Lower leg skin (tissue), 3 donors: ENCODE results near the gene ERFL.

Source experiments
- CTCF ChIP-seq, 3 donors: fragments of 450-650 bp; IDR thresholded peaks; one replicate each; pipeline ENCODE4 v1.5.1; 2016; ENCODE audit warnings: antibody characterized with exemption in 3 of 3, mild to moderate bottlenecking in 3 of 3, moderate library complexity in 2 of 3
- POLR2A ChIP-seq, 2 donors: fragments of 450-650 bp; IDR thresholded peaks; one replicate each; pipeline ENCODE4 v1.6.1; 2016 to 2017; ENCODE audit warnings: antibody characterized with exemption in 2 of 2, mild to moderate bottlenecking in 1 of 2, moderate library complexity in 1 of 2

- no peak for TF ChIP-seq POLR2A (IDR thresholded peaks at IDR 0.05)
- no peak for TF ChIP-seq CTCF (IDR thresholded peaks at IDR 0.05)
Observed at GRCh38 chr19:41863209-41863931, 64.9 kb downstream of the ERFL start.
